Fibroblast of lung (primary cell): ENCODE results near the gene ACVR1B. TPM values are rescaled to one million over a fixed set of nuclear protein-coding genes. Genes with fewer than 3 reads are reported as not detected.

Experiments
- DNase-seq, 2 donors: peaks; one replicate each; pipeline versions ENCODE4 v3.0.0 to v3.0.0-alpha.2; 2010; ENCODE audit warnings: low read depth in 2 of 2
- H2AFZ ChIP-seq: 2 replicates; pipeline ENCODE4 v1.5.1; 2012; ENCODE audit warnings: low read length, control low read depth, inconsistent platforms
- H3K27ac ChIP-seq: 2 replicates; pipeline ENCODE4 v1.5.1; 2011; ENCODE audit warnings: low read length, control low read depth; ENCODE audit not compliant: insufficient read depth
- H3K27me3 ChIP-seq: 2 replicates; pipeline ENCODE4 v1.5.1; 2011; ENCODE audit warnings: mild to moderate bottlenecking, low read length; ENCODE audit not compliant: control insufficient read depth, insufficient read depth
- H3K36me3 ChIP-seq: 2 replicates; pipeline ENCODE4 v1.5.1; 2011; ENCODE audit warnings: low read length; ENCODE audit not compliant: control insufficient read depth, insufficient read depth
- H3K4me1 ChIP-seq: 2 replicates; pipeline ENCODE4 v1.5.1; 2011; ENCODE audit warnings: low read length; ENCODE audit not compliant: control insufficient read depth, insufficient read depth; ENCODE audit errors: extremely low read depth
- H3K4me2 ChIP-seq: 2 replicates; pipeline ENCODE4 v1.5.1; 2011; ENCODE audit warnings: low read length, control low read depth; ENCODE audit not compliant: insufficient read depth; ENCODE audit errors: extremely low read depth
- H3K4me3 ChIP-seq, 4 experiments: fragments of 200-600 bp in 1 of 4; sonication (generic) in 1 of 4; replicated peaks in 1 of 4; 2 replicates each; pipeline ENCODE4 v1.5.1; 2011 to 2016; ENCODE audit warnings: low read length in 4 of 4, low read depth in 3 of 4, mild to moderate bottlenecking in 3 of 4, control low read depth in 2 of 4, inconsistent platforms in 1 of 4, mixed read lengths in 1 of 4; ENCODE audit not compliant: insufficient read depth in 1 of 4; ENCODE audit errors: control extremely low read depth in 1 of 4
- H3K79me2 ChIP-seq: 2 replicates; pipeline ENCODE4 v1.5.1; 2012; ENCODE audit warnings: mild to moderate bottlenecking, low read length, inconsistent platforms; ENCODE audit not compliant: control insufficient read depth, insufficient read depth
- H3K9ac ChIP-seq: 2 replicates; pipeline ENCODE4 v1.5.1; 2011; ENCODE audit warnings: mild to moderate bottlenecking, low read length, control low read depth; ENCODE audit not compliant: insufficient read depth
- H3K9me3 ChIP-seq: 2 replicates; pipeline ENCODE4 v1.5.1; 2012; ENCODE audit warnings: low read depth, low read length; ENCODE audit not compliant: control insufficient read depth, insufficient read depth
- H4K20me1 ChIP-seq: 2 replicates; pipeline ENCODE4 v1.5.1; 2011; ENCODE audit warnings: low read length; ENCODE audit not compliant: control insufficient read depth, insufficient read depth; ENCODE audit errors: extremely low read depth
- CTCF ChIP-seq, 2 donors: IDR thresholded peaks in 1 of 2; conservative IDR thresholded peaks in 1 of 2; 1 replicate in 1 of 2; 2 replicates in 1 of 2; pipeline ENCODE4 v1.5.1; 2011 to 2012; ENCODE audit warnings: low read length in 2 of 2, control low read depth in 1 of 2, inconsistent platforms in 1 of 2, low read depth in 1 of 2, mild to moderate bottlenecking in 1 of 2
- EZH2 ChIP-seq: IDR thresholded peaks from 2 replicates; pipeline ENCODE4 v1.5.1; 2012; ENCODE audit warnings: low read length, control low read depth, mild to moderate bottlenecking; ENCODE audit errors: missing control alignments
- polyA plus RNA-seq, 2 donors: library from polyadenylated mRNA; depleted of rRNA in 1 of 2; stranded (reverse) in 1 of 2; unstranded in 1 of 2; fragments of >200 nt; gene quantifications; 2 replicates each; pipeline ENCODE4 v1.2.1, GENCODE V29; 2011 to 2012; ENCODE audit warnings: missing spikeins in 1 of 2
- total RNA-seq: library from RNA; depleted of rRNA; stranded (reverse); fragments of >200 nt; gene quantifications from 2 replicates; pipeline ENCODE4 v1.2.1, GENCODE V29; 2014

The ACVR1B gene
- total and polyA plus RNA-seq, 2 donors (not counting 1 experiment from before 2014, with no cell fraction given) = 12.4 to 13.6 TPM

- no peak for DNase-seq
- Histone ChIP-seq H3K4me1 (no peaks in the 10 kb centered on the region), H3K9ac (no peak overlapping the region), H3K36me3 (no peaks in the 10 kb centered on the region), H3K4me2 (no peak overlapping the region), H4K20me1 (no peaks in the 10 kb centered on the region), H3K27ac (no peak overlapping the region), H3K4me3 (no peak overlapping the region), H2AFZ (no peak overlapping the region), H3K79me2 (no peaks in the 10 kb centered on the region), H3K9me3 (no peaks in the 10 kb centered on the region), H3K27me3 (no peaks in the 10 kb centered on the region)
- no peak for TF ChIP-seq CTCF (conservative IDR thresholded peaks at IDR 0.05 in 1 of 2, IDR thresholded peaks at IDR 0.05 in 1 of 2; ENCODE audit: low read depth in 1 of 2, low read length in 2 of 2)
- no peak for TF ChIP-seq EZH2
Measured at GRCh38 chr12:52019113-52019770, 67.7 kb downstream of the ACVR1B start.

GRCh38 chr12:52020539-52021336 is 69.2 kb downstream of the ACVR1B start:
- Histone ChIP-seq H3K9me3 (no peaks in the 10 kb centered on the region), H3K4me3 (no peak overlapping the region), H3K27me3 (no peaks in the 10 kb centered on the region), H2AFZ (no peak overlapping the region), H3K27ac (no peak overlapping the region), H3K4me2 (no peak overlapping the region), H3K36me3 (no peaks in the 10 kb centered on the region), H3K79me2 (no peaks in the 10 kb centered on the region), H3K9ac (no peak overlapping the region), H4K20me1 (no peaks in the 10 kb centered on the region), H3K4me1 (peaks cover under 1% of the 10 kb centered on the region)
- DNase-seq = peak; percentile 28 to 57
- TF ChIP-seq CTCF (conservative IDR thresholded peaks at IDR 0.05 in 1 of 2, IDR thresholded peaks at IDR 0.05 in 1 of 2; ENCODE audit: low read depth in 1 of 2, low read length in 2 of 2) (peak; percentile 68 to 86), EZH2 (no peak)

- Histone ChIP-seq H3K27me3 (no peaks in the 10 kb centered on the region), H4K20me1 (no peaks in the 10 kb centered on the region), H2AFZ (no peak overlapping the region), H3K27ac (no peak overlapping the region), H3K4me1 (peaks cover 7% of the 10 kb centered on the region), H3K36me3 (no peaks in the 10 kb centered on the region), H3K4me2 (peak overlapping the region; percentile 88), H3K9ac (no peak overlapping the region), H3K4me3 (peak overlapping the region in 2 of 4 experiments; percentile 45 to 57), H3K9me3 (no peaks in the 10 kb centered on the region), H3K79me2 (no peaks in the 10 kb centered on the region)
- no peak for DNase-seq
- TF ChIP-seq CTCF (conservative IDR thresholded peaks at IDR 0.05 in 1 of 2, IDR thresholded peaks at IDR 0.05 in 1 of 2; ENCODE audit: low read depth in 1 of 2, low read length in 2 of 2) (no peak), EZH2 (no peak)
Measured at GRCh38 chr12:52022841-52023181, 71.3 kb downstream of the ACVR1B start.
